ENCODE results near the gene KRTAP5-10.

The KRTAP5-10 gene

GRCh38 chr11:71545405-71545966 is 19.9 kb upstream of the KRTAP5-10 start:
- H2AFZ ChIP-seq = no peak overlapping the region
- no peaks in the 10 kb centered on the region for H3K9me3 ChIP-seq (ENCODE audit: control insufficient read depth, low read length)
- H3K4me3 ChIP-seq (ENCODE audit: low read depth, low read length) = no peak overlapping the region
- no peak overlapping the region for H3K9ac ChIP-seq
- no peak overlapping the region for H3K27ac ChIP-seq
- no peaks in the 10 kb centered on the region for H3K36me3 ChIP-seq (ENCODE audit: control insufficient read depth, insufficient read depth, low read length)
- no peaks in the 10 kb centered on the region for H3K79me2 ChIP-seq
- no peak overlapping the region for H3K4me2 ChIP-seq (ENCODE audit: low read length)
- TF ChIP-seq CTCF (IDR thresholded peaks at IDR 0.05) = no peak
- no peaks in the 10 kb centered on the region for H3K27me3 ChIP-seq (ENCODE audit: control insufficient read depth, insufficient read depth, low read length)
- H3K4me1 ChIP-seq = no peaks in the 10 kb centered on the region

- Histone ChIP-seq H3K27ac (no peak within 1 kb of the TSS), H3K4me2 (ENCODE audit: low read length) (no peak within 1 kb of the TSS), H3K4me1 (no peaks in the 10 kb centered on the region), H3K79me2 (no peaks in the 10 kb centered on the region), H3K9me3 (ENCODE audit: control insufficient read depth, low read length) (no peaks in the 10 kb centered on the region), H3K4me3 (ENCODE audit: low read depth, low read length) (no peak within 1 kb of the TSS), H3K27me3 (ENCODE audit: control insufficient read depth, insufficient read depth, low read length) (no peaks in the 10 kb centered on the region), H2AFZ (no peak within 1 kb of the TSS), H3K9ac (no peak within 1 kb of the TSS), H3K36me3 (ENCODE audit: control insufficient read depth, insufficient read depth, low read length) (no peaks in the 10 kb centered on the region)
- TF ChIP-seq CTCF (IDR thresholded peaks at IDR 0.05) = no peak
Measured at GRCh38 chr11:71548120-71548519, 17.2 kb upstream of the KRTAP5-10 start, which contains the start of gene KRTAP5-9. KRTAP5-9 (plus strand) TSS chr11:71548420; CDS start chr11:71548658, 238 bp downstream.

GRCh38 chr11:71548716-71549151 is 16.6 kb upstream of the KRTAP5-10 start:
- H3K79me2 ChIP-seq = no peaks in the 10 kb centered on the region
- H3K9ac ChIP-seq = no peak overlapping the region
- no peak overlapping the region for H3K4me2 ChIP-seq (ENCODE audit: low read length)
- H3K36me3 ChIP-seq (ENCODE audit: control insufficient read depth, insufficient read depth, low read length) = no peaks in the 10 kb centered on the region
- no peak overlapping the region for H3K27ac ChIP-seq
- H3K4me3 ChIP-seq (ENCODE audit: low read depth, low read length) = no peak overlapping the region
- no peaks in the 10 kb centered on the region for H3K9me3 ChIP-seq (ENCODE audit: control insufficient read depth, low read length)
- H2AFZ ChIP-seq = no peak overlapping the region
- no peaks in the 10 kb centered on the region for H3K27me3 ChIP-seq (ENCODE audit: control insufficient read depth, insufficient read depth, low read length)
- H3K4me1 ChIP-seq = no peaks in the 10 kb centered on the region
- TF ChIP-seq CTCF (IDR thresholded peaks at IDR 0.05) = no peak

GRCh38 chr11:71551711-71552110 is 13.7 kb upstream of the KRTAP5-10 start:
- TF ChIP-seq CTCF (IDR thresholded peaks at IDR 0.05) = no peak
- no peak overlapping the region for H2AFZ ChIP-seq
- H3K4me1 ChIP-seq = no peaks in the 10 kb centered on the region
- no peak overlapping the region for H3K4me2 ChIP-seq (ENCODE audit: low read length)
- no peaks in the 10 kb centered on the region for H3K79me2 ChIP-seq
- no peaks in the 10 kb centered on the region for H3K36me3 ChIP-seq (ENCODE audit: control insufficient read depth, insufficient read depth, low read length)
- no peak overlapping the region for H3K4me3 ChIP-seq (ENCODE audit: low read depth, low read length)
- no peaks in the 10 kb centered on the region for H3K27me3 ChIP-seq (ENCODE audit: control insufficient read depth, insufficient read depth, low read length)
- no peak overlapping the region for H3K27ac ChIP-seq
- H3K9ac ChIP-seq = no peak overlapping the region
- H3K9me3 ChIP-seq (ENCODE audit: control insufficient read depth, low read length) = no peaks in the 10 kb centered on the region

GRCh38 chr11:71554996-71555395 is 10.4 kb upstream of the KRTAP5-10 start:
- Histone ChIP-seq H3K79me2 (no peaks in the 10 kb centered on the region), H2AFZ (no peak overlapping the region), H3K4me1 (no peaks in the 10 kb centered on the region), H3K27me3 (ENCODE audit: control insufficient read depth, insufficient read depth, low read length) (no peaks in the 10 kb centered on the region), H3K4me2 (ENCODE audit: low read length) (no peak overlapping the region), H3K9ac (no peak overlapping the region), H3K9me3 (ENCODE audit: control insufficient read depth, low read length) (no peaks in the 10 kb centered on the region), H3K4me3 (ENCODE audit: low read depth, low read length) (no peak overlapping the region), H3K27ac (no peak overlapping the region), H3K36me3 (ENCODE audit: control insufficient read depth, insufficient read depth, low read length) (no peaks in the 10 kb centered on the region)
- TF ChIP-seq CTCF (IDR thresholded peaks at IDR 0.05) = no peak
